ENCODE data around the gene N4BP2L2.
A peak's percentile ranks its signal among the peaks of the same experiment; 100 is the strongest.

N4BP2L2 gene

GRCh38 chr13:32423592-32423991, 115.0 kb downstream of the N4BP2L2 start:
- no peak for DNase-seq

- DNase-seq: no peak
These were observed 118.7 kb downstream of the N4BP2L2 start for GRCh38 chr13:32419862-32420261.

DNA sequence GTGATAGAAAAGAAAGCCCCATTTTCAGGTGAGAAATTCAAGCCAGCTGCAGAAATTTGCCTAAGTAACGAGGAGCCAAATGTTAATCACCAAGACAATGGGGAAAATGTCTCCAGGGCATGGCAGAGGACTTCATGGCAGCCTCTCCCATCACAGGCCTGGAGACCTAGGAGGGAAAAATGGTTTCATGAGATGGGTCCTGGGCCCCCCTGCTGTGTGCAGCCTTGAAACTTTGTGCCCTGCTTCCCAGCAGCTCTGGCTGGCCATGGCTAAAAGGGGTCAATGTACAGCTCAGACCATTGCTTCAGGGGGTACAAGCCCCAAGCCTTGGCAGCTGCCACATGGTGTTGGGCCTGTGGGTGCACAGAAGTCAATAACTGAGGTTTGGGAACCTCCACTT, 120.6 kb downstream of the N4BP2L2 start:
- no peak for DNase-seq

DNA sequence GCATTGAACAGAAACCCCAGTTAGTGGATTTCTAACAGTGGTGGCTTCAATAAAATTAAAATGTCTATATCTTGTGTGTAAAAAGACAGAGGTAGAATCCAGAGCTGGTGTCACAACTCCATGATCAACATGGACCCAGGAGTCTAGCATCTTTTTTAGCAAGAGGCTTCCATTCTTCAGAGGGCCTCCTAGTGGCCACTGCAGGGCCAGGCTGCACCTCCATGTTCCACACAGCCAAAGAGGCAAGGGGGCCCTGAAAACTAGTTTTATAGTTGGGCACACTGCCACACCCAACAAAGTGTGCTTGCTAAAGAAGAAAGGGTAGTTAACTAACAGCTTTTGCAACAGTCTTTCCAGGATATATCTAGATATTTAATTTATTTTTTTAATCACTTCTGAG, 123.6 kb downstream of the N4BP2L2 start:
- no peak for DNase-seq

DNA sequence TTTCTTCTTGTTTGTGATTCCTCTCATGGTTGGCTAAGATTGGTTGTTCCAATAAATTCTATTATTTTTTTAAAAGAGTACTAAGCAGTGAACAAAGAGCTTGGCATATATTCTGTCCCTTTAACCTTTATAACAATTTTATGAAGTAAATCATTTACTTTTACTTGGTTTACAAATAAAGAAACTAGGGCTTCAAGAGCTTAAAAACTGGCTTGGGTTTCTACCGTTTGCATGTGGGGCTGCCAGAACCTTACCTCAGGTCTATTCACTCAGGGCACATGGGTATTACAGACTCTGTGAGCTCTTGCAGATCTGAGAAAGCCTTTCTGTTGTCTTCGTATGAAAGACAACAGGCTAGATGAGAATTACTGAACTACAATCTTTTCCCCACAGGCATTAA, 124.0 kb downstream of the N4BP2L2 start:
- no peak for DNase-seq

GRCh38 chr13:32413284-32413683, 125.3 kb downstream of the N4BP2L2 start:
- no peak for DNase-seq

DNA sequence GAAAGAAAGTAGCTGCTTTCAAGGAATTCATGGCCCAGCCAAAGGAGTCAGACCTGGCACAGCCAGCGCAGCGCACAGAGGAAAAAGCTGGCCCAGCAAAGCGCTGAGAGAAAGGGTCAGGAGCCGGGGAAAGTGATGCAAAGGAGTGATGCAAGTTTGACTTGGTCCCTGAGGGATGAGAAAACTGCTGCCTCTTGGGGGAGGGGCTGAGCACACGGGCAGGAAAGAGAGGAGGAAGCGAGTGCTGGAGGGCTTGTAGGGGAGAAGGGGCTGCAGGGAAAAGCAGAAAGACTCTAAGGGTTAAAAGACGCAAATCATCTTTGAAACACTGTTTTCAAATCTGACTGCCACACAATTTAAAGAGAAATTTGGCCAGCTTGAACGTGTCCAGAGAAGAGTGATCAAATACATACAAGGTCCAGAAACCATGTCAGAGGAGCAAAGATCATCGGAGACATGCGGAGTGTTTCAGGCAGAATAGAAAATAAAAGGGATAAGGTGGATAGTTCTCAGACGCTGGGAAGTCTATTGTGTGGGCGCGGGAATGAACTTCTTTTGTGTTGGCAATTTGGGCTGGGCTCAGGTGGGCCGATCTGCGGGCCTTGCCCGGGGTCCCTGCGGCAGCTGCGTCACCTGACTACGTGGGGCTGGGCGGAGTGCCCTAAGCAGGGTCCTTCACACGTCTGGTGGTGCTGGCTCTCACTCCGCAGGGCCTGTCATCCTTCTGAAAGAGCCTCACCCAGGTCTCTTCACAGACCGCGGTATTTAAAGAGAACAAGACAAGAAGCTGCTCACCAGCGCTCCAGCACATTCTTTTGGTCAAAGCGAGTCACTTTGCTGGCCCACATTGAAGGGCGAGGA, 128.8 kb downstream of the N4BP2L2 start:
- peak; percentile 27 for DNase-seq

DNA sequence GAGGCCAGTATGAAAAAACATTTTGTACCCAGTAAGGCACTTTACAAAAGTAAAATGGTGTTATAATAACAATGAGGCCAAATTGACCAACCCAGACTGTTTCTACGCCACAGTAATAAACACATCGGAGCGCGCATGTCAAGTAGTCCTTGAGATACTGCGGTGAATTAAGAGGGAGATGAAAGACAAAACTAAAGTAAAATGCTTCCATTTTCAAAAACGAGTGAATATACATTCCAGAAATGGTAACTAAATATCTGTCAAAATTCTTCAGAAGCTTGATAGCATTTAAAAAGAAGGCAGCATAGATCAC, 129.6 kb downstream of the N4BP2L2 start:
- no peak for DNase-seq

GRCh38 chr13:32408296-32409000, 130.1 kb downstream of the N4BP2L2 start:
- no peak for DNase-seq

DNA sequence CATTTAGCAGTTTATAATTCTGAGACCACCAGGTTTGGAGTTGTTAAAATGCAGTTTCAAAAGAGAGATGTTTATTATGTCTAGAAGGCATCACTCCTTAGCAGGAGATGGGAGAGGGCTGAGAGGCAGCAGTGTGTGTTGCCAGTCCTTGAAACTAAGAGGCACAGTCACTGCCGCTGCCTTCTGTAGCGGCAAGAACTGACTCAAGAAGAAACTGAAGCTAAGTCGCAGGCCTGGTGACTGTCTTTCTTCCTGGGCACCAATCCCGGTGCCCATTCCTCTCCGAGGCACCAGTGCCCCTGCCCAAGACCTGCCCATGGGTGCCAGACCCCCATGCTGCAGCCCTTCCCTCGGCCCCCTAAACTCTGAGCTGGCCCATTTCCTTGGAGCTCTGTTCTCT, 130.7 kb downstream of the N4BP2L2 start:
- no peak for DNase-seq

DNA sequence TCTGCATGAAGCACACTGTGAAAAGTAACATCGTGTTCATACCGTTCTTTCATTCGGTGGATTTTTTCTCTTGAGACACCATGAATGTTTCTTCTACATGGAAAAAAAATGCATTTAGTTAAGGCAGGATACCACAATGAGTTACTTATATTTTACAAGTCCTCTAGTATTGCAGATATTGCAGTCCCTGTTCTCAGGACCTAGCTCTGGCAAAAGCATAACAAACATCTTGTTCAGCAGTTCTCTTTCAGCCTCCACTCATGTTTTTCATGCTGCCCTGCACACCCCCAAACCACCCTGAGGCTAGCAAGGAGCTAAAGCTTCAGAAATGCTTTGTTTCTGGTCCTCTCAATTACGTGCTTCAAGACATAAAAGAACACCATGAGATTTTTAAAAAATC, 135.5 kb downstream of the N4BP2L2 start:
- no peak for DNase-seq

DNA sequence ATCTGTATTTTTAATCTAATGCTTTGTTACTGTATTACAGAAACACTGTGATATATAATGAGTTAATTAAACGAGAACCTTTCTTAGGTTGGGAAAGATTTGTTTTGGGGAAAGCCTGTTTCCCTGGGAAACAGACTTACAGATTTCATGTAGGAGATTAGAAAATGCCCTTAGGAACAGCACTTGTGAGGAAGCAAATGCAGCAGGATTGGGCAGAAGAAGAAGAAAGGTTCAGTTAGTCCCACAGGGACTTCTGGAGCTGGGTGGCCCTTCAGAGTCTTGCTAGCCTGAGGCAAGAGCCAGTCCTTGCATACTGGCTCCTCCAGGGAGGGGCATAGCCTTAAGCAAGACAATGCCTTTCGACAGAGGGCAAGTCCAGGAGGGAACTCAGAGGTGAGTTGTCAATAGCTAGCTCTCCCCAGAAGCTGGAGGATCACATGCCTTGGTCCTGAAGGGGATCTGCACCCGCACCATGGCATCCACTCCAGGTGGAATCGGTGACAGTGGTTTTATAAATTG, 147.4 kb downstream of the N4BP2L2 start:
- no peak for DNase-seq

- DNase-seq: no peak
These were observed 148.1 kb downstream of the N4BP2L2 start for GRCh38 chr13:32390484-32390883.

DNA sequence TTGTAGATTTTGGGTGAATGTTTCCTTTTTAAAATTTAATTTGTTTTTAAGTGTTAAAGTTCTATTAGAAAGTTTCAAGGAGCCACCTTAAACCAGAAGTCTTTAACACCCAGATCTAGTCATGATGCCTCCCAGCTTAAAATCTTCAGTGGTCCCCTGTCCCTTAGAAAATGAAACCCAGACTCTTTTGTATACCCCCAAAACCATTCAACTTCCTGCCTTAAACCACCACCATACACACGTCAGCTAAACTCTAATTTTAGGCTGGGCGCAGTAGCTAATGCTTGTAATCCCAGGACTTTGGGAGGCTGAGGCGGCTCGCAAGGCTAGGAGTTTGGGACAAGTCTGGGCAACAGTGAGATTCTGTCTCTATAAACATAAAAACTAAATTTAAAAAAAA, 148.5 kb downstream of the N4BP2L2 start:
- no peak for DNase-seq

GRCh38 chr13:32385410-32385809, 153.2 kb downstream of the N4BP2L2 start:
- no peak for DNase-seq

GRCh38 chr13:32384702-32385101, 153.9 kb downstream of the N4BP2L2 start:
- no peak for DNase-seq

DNA sequence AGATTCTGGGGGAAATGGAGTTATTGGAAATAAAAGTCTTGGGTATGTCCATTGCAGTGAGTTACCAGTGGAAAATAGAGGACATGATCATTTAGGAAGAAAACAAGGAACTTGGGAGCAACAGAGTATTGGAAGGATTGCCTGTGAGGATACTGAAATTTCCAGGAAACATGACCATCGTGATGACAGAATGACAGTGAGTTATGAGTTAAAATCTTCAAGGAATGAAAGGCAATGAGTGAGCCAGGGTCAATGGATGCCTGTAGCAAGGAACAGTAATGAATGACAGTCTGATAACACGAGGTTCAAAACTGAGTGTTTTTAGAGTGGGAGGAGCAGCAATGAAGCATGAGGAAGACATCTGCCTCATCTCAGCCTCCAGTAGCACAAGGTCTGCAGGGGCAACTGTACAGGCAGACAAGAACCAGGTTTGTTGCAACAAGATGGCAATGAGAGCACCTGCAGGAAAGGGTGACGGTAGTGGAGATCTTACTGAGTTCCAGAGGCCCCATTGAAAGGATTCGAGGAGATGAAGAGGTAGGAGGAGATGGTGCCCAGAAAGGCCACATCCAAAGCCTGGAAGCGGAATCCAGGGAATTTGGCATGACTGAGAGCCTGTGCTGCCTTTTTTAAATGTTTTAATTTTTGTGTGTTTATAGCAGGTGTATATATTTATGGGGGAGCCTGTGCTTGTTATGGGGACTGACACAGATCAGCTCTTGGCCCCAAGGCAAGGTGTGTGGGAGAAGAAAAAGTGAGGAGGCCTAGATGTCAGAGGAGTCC, 154.6 kb downstream of the N4BP2L2 start:
- DNase-seq: no peak
